Measurements from ENCODE around the gene C6orf52.
"Not testable (repeated sequence)": the region's sequence is repeated elsewhere in the genome, so short reads cannot be mapped to it uniquely, and the experiment has no call there.

C6orf52 gene

DNA sequence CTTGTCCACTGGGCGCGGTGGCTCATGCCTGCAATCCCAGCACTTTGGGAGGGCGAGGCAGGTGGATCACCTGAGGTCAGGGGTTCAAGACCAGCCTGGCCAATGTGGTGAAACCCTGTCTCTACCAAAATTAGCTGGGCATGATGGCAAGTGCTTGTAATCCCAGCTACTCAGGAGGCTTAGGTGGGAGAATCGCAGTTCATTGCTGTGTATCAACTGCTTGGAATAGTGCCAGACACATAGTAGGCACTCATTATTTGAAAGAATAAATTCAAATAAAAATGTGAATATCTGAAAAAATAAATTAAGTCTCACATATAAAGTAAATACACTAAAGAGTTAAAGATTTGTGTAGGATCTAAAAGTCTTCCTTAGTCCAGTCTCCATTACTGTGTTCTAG, 2.2 kb upstream of the C6orf52 start:
- no peak for DNase-seq (ENCODE audit: low read depth in 2 of 2)

DNA sequence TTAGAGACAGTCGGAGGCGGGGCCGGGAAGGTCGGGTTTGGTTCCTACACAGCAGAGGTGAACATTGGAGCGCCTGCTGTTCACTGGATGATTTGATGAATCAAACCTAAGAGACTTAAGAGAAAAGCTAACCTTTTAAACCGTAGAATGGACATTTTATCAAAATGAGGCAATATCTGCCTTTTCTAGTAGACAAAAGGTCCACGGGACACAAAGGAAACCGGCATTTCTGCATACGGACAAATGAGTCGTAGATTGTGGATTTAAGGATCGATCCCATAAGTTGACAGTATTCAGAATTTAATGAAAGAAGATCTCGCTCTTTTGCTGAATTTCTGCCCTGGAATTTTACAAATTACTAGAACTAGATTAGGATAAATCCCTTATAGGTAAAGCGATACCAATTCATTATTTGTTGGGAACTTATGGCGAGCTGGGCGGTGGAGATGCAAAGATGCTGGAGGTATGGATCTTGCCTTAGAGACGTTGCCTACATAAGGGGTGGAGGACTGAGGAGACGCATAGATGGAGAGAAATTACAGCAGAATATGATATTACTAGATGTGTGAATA, 756 bp upstream of the C6orf52 start:
- no peak for DNase-seq (ENCODE audit: low read depth in 2 of 2)

GRCh38 chr6:10692965-10693538, 1.4 kb downstream of the C6orf52 start:
- no peak for DNase-seq (ENCODE audit: low read depth in 2 of 2)

DNA sequence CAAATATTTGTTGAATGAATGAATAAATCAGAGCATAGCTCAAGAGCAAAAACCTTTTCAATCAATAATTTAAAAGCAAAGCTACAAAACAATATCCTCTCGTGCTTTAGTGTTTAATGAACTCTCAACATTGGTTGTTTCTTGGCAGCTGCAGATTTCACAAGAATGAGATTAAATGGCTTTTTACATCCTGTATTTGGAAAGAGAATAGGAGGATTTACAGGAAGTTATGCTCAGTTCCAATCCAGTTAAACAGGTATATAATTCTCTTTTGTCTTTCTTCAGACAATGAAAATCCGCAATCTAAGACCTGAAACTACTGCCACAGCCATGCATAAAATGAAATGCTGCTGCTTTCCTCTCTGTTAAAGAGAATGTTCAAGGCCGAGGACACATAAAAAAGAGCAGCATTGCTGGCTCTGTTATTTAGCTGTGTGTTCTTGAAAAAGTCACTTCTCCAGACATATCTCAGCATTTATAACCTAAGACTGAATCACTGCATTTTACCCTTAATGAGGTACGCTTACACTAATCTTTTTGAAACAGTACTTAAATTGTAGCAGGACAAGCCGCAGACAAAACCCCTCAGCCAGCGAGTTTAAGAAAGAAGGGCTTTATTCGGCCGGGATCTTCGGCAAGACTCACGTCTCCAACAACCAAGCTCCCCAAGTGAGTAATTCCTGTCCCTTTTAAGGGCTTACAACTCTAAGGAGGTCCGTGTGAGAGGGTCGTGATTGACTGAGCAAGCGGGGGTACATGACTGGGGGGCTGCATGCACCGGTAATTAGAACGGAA, 3.6 kb downstream of the C6orf52 start:
- DNase-seq (ENCODE audit: low read depth in 2 of 2): no peak

- no peak for DNase-seq (ENCODE audit: low read depth in 2 of 2)
Observed at GRCh38 chr6:10687582-10687981, 6.8 kb downstream of the C6orf52 start.

GRCh38 chr6:10686901-10687300, 7.5 kb downstream of the C6orf52 start:
- no peak for DNase-seq (ENCODE audit: low read depth in 2 of 2)

GRCh38 chr6:10685092-10685915, 9.1 kb downstream of the C6orf52 start:
- no peak for DNase-seq (ENCODE audit: low read depth in 2 of 2)

- no peak for DNase-seq (ENCODE audit: low read depth in 2 of 2)
Observed at GRCh38 chr6:10684618-10685017, 9.8 kb downstream of the C6orf52 start.

GRCh38 chr6:10682355-10682988, 11.9 kb downstream of the C6orf52 start:
- DNase-seq (ENCODE audit: low read depth in 2 of 2): no peak

DNA sequence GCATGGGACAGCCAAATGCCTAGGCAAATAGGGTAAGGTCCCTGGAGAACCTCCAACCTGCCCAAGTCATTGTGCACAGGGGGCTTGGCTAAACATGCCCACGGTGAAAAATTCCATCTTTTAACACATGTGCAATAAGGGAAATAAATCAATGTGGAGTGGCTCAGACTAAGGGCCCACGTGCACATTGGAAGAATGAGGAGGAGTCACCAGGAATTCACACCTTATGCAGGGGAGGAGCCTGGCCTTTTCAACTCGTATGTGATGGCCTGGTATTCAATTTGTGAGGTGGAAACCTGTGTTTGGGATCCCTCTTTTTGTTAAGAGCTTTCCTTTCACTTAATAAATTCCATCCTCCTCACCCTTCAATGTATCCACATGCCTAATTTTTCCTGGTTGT, 12.6 kb downstream of the C6orf52 start:
- DNase-seq (ENCODE audit: low read depth in 2 of 2): no peak

DNA sequence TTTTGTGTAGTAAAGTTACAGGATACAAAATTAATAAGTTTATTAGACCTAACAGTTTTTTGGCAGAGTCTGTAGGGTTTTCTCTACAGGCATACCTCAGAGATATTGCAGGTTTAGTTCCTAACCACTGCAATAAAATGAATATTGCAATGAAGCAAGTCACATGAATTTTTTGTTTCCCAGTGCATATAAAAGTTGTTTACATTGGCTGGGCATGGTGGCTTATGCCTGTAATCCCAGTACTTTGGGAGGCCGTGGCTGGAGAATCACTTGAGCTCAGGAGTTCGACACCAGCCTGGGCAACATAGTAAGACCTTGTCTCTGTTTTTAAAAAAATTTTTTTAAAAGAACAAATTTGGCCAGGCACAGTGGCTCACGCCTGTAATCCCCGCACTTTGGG, 16.0 kb downstream of the C6orf52 start:
- DNase-seq (ENCODE audit: low read depth in 2 of 2): no peak

- no peak for DNase-seq (ENCODE audit: low read depth in 2 of 2)
Observed at GRCh38 chr6:10676403-10676802, 18.0 kb downstream of the C6orf52 start.

GRCh38 chr6:10668126-10668917, 26.1 kb downstream of the C6orf52 start:
- no peak for DNase-seq (ENCODE audit: low read depth in 2 of 2)

DNA sequence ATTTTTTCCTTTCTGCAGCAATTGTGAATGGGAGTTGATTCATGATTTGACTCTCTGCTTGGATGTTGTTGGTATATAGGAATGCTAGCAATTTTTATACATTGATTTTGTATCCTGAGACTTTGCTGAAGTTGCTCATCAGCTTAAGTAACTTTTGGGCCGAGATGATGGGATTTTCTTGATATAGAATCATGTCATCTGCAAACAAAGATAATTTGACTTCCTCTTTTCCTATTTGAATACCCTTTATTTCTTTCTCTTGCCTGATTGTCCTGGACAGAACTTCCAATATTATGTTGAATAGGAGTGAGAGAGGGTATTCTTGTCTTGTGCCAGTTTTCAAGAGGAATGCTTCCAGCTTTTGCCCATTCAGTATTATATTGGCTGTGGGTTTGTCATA, 28.8 kb downstream of the C6orf52 start:
- DNase-seq (ENCODE audit: low read depth in 2 of 2): not testable (repeated sequence)

DNA sequence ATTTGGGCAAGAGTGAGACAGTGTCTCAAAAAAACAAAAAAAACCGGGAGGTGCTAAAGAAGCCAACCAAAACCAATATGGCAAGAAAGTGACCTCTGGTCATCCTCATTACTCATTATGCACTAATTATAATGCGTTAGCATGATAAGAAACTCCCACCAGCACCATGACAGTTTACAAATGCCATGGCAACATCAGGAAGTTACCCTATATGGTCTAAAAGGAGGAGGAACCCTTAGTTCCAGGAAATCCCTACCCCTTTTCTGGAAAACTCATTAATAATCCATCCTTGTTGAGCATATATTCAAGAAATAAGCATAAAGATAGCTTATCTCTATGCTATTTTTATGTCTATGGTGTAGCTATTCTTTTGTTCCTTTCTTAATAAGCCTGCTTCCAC, 31.7 kb downstream of the C6orf52 start:
- DNase-seq (ENCODE audit: low read depth in 2 of 2): no peak

DNA sequence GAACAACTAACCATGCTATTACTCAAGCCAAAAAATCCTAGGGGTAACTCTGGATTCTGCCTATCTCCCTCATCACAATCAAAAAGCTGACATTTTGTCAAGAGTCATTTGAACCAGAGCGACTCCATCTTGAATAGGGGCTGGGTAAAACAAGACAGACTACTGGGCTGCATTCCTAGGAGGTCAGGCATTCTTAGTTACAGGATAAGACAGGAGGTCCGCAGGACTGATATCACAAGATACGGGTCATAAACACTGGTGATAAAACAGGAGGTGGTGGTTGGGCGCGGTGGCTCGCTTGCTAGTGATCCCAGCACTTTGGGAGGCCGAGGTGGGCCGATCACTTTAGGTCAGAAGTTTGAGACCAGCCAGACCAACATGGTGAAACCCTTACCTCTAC, 32.2 kb downstream of the C6orf52 start:
- no peak for DNase-seq (ENCODE audit: low read depth in 2 of 2)

DNA sequence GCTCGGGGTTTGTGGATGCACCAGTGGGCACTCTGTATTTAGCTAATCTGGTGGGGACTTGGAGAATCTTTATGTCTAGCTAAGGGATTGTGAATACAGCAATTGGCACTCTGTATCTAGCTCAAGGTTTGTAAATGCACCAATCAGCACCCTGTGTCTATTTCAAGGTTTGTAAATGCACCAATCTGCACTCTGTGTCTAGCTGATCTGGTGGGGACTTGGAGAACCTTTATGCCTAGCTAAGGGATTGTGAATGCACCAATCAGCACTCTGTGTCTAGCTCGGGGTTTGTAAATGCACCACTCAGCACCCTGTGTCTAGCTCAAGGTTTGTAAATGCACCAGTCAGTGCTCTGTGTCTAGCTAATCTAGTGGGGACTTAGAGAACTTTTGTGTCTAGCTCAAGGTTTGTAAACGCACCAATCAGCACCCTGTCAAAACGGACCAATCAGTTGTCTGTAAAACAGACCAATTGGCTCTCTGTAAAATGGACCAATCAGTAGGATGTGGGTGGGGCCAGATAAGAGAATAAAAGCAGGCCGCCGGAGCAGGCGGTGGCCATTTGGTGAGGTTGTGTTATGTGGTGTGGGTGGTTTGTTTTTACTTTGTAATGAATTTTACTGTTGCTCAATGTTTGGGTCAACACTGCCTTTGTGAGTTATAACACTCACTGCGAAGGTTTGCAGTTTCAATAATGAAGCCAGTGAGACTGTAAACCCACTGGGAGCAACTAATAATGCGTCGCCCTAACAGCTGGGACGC, 33.8 kb downstream of the C6orf52 start:
- DNase-seq (ENCODE audit: low read depth in 2 of 2): not testable (repeated sequence)

DNA sequence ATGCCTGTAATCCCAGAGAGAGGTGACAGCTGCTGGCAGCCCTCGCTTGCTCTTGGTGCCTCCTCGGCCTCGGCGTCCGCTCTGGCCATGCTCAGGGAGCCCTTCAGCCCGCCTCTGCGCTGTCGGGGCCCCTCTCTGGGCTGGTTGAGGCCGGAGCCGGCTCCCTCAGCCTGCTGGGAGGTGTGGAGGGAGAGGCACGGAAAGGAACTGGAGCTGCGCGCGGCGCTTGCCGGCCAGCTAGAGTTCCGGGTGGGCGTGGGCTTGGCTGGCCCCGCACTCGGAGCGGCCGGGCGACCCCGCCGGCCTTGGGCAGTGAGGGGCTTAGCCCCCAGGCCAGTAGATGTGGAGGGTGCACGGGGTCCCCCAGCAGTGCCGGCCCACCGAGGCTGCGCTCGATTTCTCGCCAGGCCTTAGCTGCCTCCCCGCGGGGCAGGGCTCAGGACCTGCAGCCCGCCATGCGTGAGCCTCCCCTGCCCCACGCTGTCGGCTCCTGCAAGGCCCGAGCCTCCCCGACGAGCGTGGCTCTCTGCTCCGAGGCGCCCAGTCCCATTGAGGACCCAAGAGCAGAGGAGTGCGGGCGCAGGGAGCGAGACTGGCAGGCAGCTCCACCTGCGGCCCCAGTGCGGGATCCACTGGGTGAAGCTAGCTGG, 34.6 kb downstream of the C6orf52 start:
- DNase-seq (ENCODE audit: low read depth in 2 of 2): no peak

GRCh38 chr6:10658910-10659698, 35.3 kb downstream of the C6orf52 start:
- DNase-seq (ENCODE audit: low read depth in 2 of 2): no peak
